HAP-1 (cell line): ENCODE measurements around the gene DCTD.
A peak's percentile ranks its signal among the peaks of the same experiment; 100 is the strongest.

Experiments
- DNase-seq, 2 experiments: peaks; one replicate each; pipeline ENCODE4 v3.0.0-alpha.2; 2016 to 2020; ENCODE audit warnings: low spot score in 2 of 2
- H3K27me3 ChIP-seq: fragments of 250-450 bp; sonication (Bioruptor Pico); 2 replicates; pipeline ENCODE4 v1.5.1; 2020; ENCODE audit warnings: low read depth, mild to moderate bottlenecking, moderate library complexity
- H3K36me3 ChIP-seq: fragments of 250-450 bp; sonication (Bioruptor Pico); replicated peaks from 2 replicates; pipeline ENCODE4 v1.5.1; 2020; ENCODE audit warnings: mild to moderate bottlenecking
- H3K4me1 ChIP-seq: fragments of 250-450 bp; sonication (Bioruptor Pico); 2 replicates; pipeline ENCODE4 v1.5.1; 2020; ENCODE audit warnings: mild to moderate bottlenecking
- H3K4me3 ChIP-seq: fragments of 250-450 bp; sonication (Bioruptor Pico); 2 replicates; pipeline ENCODE4 v1.5.1; 2020; ENCODE audit warnings: mild to moderate bottlenecking, moderate library complexity
- H3K9me3 ChIP-seq: fragments of 250-450 bp; sonication (Bioruptor Pico); 2 replicates; pipeline ENCODE4 v1.5.1; 2020; ENCODE audit warnings: mild to moderate bottlenecking, moderate library complexity
- in situ Hi-C: fragments of 300-500 bp; cut with MboI; formaldehyde crosslinking; loops from 3 replicates; pipeline ENCODE4 v1.14.3; 2020; ENCODE audit warnings: low sequenced_read_pairs, inconsistent platforms, mixed read lengths

DCTD gene

GRCh38 chr4:182927505-182927904 lies 10.3 kb upstream of the DCTD start:
- no peak for DNase-seq
- no peaks in the 10 kb centered on the region for H3K36me3 ChIP-seq
- no peaks in the 10 kb centered on the region for H3K27me3 ChIP-seq
- no peaks in the 10 kb centered on the region for H3K4me1 ChIP-seq
- in situ Hi-C loops = no loop called here
- H3K9me3 ChIP-seq = no peaks in the 10 kb centered on the region
- no peak overlapping the region for H3K4me3 ChIP-seq

- no peaks in the 10 kb centered on the region for H3K36me3 ChIP-seq
- no peak for DNase-seq
- H3K4me3 ChIP-seq = no peak overlapping the region
- in situ Hi-C loops = no loop called here
- H3K4me1 ChIP-seq = no peaks in the 10 kb centered on the region; the same call in 1 of the 2 replicates
- H3K27me3 ChIP-seq = no peaks in the 10 kb centered on the region
- no peaks in the 10 kb centered on the region for H3K9me3 ChIP-seq
Observed at GRCh38 chr4:182925855-182926254, 8.7 kb upstream of the DCTD start.

GRCh38 chr4:182925298-182925757 lies 8.1 kb upstream of the DCTD start:
- peak; percentile 89 to 93 for DNase-seq

GRCh38 chr4:182924497-182924896 lies 7.3 kb upstream of the DCTD start:
- Histone ChIP-seq H3K36me3 (no peaks in the 10 kb centered on the region), H3K4me1 (peaks cover 11% of the 10 kb centered on the region), H3K4me3 (no peak overlapping the region), H3K27me3 (no peaks in the 10 kb centered on the region), H3K9me3 (no peaks in the 10 kb centered on the region)
- in situ Hi-C loops = no loop called here
- DNase-seq = no peak

More at GRCh38 chr4:182925298-182925757, 8.1 kb upstream of the DCTD start:
- in situ Hi-C loops = no loop called here
- no peaks in the 10 kb centered on the region for H3K9me3 ChIP-seq
- H3K27me3 ChIP-seq = no peaks in the 10 kb centered on the region
- H3K4me1 ChIP-seq = peaks cover 2% of the 10 kb centered on the region
- no peaks in the 10 kb centered on the region for H3K36me3 ChIP-seq
- no peak overlapping the region for H3K4me3 ChIP-seq

GRCh38 chr4:182923796-182924340 lies 6.7 kb upstream of the DCTD start:
- Histone ChIP-seq H3K27me3 (no peaks in the 10 kb centered on the region), H3K36me3 (no peaks in the 10 kb centered on the region), H3K4me3 (no peak overlapping the region), H3K9me3 (no peaks in the 10 kb centered on the region), H3K4me1 (peaks cover 16% of the 10 kb centered on the region)
- DNase-seq = no peak
- in situ Hi-C loops = no loop called here

GRCh38 chr4:182923366-182923765 lies 6.2 kb upstream of the DCTD start:
- in situ Hi-C loops = no loop called here
- DNase-seq = no peak
- H3K27me3 ChIP-seq = no peaks in the 10 kb centered on the region
- H3K9me3 ChIP-seq = no peaks in the 10 kb centered on the region
- H3K36me3 ChIP-seq = no peaks in the 10 kb centered on the region
- peaks cover 17% of the 10 kb centered on the region for H3K4me1 ChIP-seq
- H3K4me3 ChIP-seq = no peak overlapping the region

- no peak for DNase-seq
- Histone ChIP-seq H3K27me3 (no peaks in the 10 kb centered on the region), H3K36me3 (no peaks in the 10 kb centered on the region), H3K4me3 (no peak overlapping the region), H3K9me3 (no peaks in the 10 kb centered on the region), H3K4me1 (peaks cover 24% of the 10 kb centered on the region)
- in situ Hi-C loops = no loop called here
Observed at GRCh38 chr4:182922501-182923284, 5.5 kb upstream of the DCTD start.

GRCh38 chr4:182921608-182922007 lies 4.4 kb upstream of the DCTD start:
- H3K4me3 ChIP-seq = no peak overlapping the region
- peaks cover 24% of the 10 kb centered on the region for H3K4me1 ChIP-seq
- no peaks in the 10 kb centered on the region for H3K36me3 ChIP-seq
- no peaks in the 10 kb centered on the region for H3K27me3 ChIP-seq
- in situ Hi-C loops = no loop called here
- no peaks in the 10 kb centered on the region for H3K9me3 ChIP-seq
- DNase-seq = no peak

- Histone ChIP-seq H3K27me3 (no peaks in the 10 kb centered on the region), H3K4me1 (peaks cover 24% of the 10 kb centered on the region), H3K36me3 (no peaks in the 10 kb centered on the region), H3K4me3 (no peak overlapping the region), H3K9me3 (no peaks in the 10 kb centered on the region)
- peak; percentile 53 to 56 for DNase-seq
- in situ Hi-C loops = no loop called here
Observed at GRCh38 chr4:182920676-182921075, 3.5 kb upstream of the DCTD start.

- no peak for DNase-seq
- H3K4me1 ChIP-seq = peaks cover 24% of the 10 kb centered on the region
- H3K27me3 ChIP-seq = no peaks in the 10 kb centered on the region
- in situ Hi-C loops = no loop called here
- no peaks in the 10 kb centered on the region for H3K9me3 ChIP-seq
- H3K36me3 ChIP-seq = peaks cover 11% of the 10 kb centered on the region
- no peak overlapping the region for H3K4me3 ChIP-seq
Observed at GRCh38 chr4:182918791-182919302, 1.7 kb upstream of the DCTD start.

- peaks cover 28% of the 10 kb centered on the region for H3K4me1 ChIP-seq
- in situ Hi-C loops = no loop called here
- H3K36me3 ChIP-seq = peaks cover 13% of the 10 kb centered on the region
- H3K4me3 ChIP-seq = peak overlapping the region; percentile 42
- H3K27me3 ChIP-seq = no peaks in the 10 kb centered on the region
- DNase-seq = no peak
- H3K9me3 ChIP-seq = no peaks in the 10 kb centered on the region
Observed at GRCh38 chr4:182918044-182918607, 940 bp upstream of the DCTD start.

GRCh38 chr4:182916483-182917181 lies 554 bp downstream of the DCTD start:
- Histone ChIP-seq H3K27me3 (no peaks in the 10 kb centered on the region), H3K4me3 (peak overlapping the region; percentile 52), H3K36me3 (peaks cover 24% of the 10 kb centered on the region), H3K9me3 (no peaks in the 10 kb centered on the region), H3K4me1 (peaks cover 42% of the 10 kb centered on the region)
- DNase-seq = peak; percentile 19 to 66
- in situ Hi-C loops = no loop called here

- in situ Hi-C loops = no loop called here
- no peak for DNase-seq
- Histone ChIP-seq H3K36me3 (peaks cover 41% of the 10 kb centered on the region), H3K4me1 (peaks cover 30% of the 10 kb centered on the region), H3K4me3 (no peak overlapping the region), H3K9me3 (no peaks in the 10 kb centered on the region), H3K27me3 (no peaks in the 10 kb centered on the region)
Observed at GRCh38 chr4:182914357-182914756, 2.8 kb downstream of the DCTD start.
